A549 (cell line): Measurements from ENCODE around the gene ZNF200. TPM values are rescaled to one million over a fixed set of nuclear protein-coding genes. Genes with fewer than 3 reads are reported as not detected.

Experiments used
- ATAC-seq, 2 experiments: fragments of 200-7000 bp in 1 of 2; fragments of >200 bp in 1 of 2; cut with Nextera tagmentation in 1 of 2; cut with Tn5 transposase in 1 of 2; 3 replicates each; pipeline versions ENCODE4 v1.8.0 to v1.9.1; 2018 to 2020; ENCODE audit warnings: mild to moderate bottlenecking in 1 of 2, moderate library complexity in 1 of 2
- CTCF ChIA-PET: fragments of 300-600 bp; sonication (Branson Sonifier 250); formaldehyde crosslinking; extraction: SDS; loops from one replicate; lab custom pipeline; 2021; ENCODE audit warnings: antibody characterized with exemption, inconsistent platforms; lab: Yijun Ruan, JAX
- POLR2A ChIA-PET: fragments of 350-600 bp; formaldehyde crosslinking; extraction: SDS; loops from one replicate; lab custom pipeline; 2021; ENCODE audit warnings: antibody characterized with exemption, inconsistent platforms; lab: Yijun Ruan, JAX
- DNase-seq, 2 experiments: peaks; one replicate each; pipeline versions ENCODE4 v3.0.0 to v3.0.0-alpha.2; 2011 to 2016; ENCODE audit warnings: low read depth in 1 of 2, low spot score in 1 of 2
- FAIRE-seq: peaks from 2 replicates; lab custom pipeline; 2011; peaks lifted over from hg19 to GRCh38; lab: Jason Lieb, UNC
- H3K27ac ChIP-seq, 2 experiments: fragments of >200 bp; sonication (Bioruptor Twin); formaldehyde crosslinking; 3 replicates each; pipeline ENCODE4 v1.5.1; 2016 to 2017
- H3K4me1 ChIP-seq: fragments of >200 bp; sonication (Bioruptor Twin); formaldehyde crosslinking; 3 replicates; pipeline ENCODE4 v1.6.1; 2016
- H3K4me2 ChIP-seq: fragments of >200 bp; sonication (Bioruptor Twin); formaldehyde crosslinking; 3 replicates; pipeline ENCODE4 v1.6.1; 2016
- H3K4me3 ChIP-seq: fragments of >200 bp; sonication (Bioruptor Twin); formaldehyde crosslinking; 3 replicates; pipeline ENCODE4 v1.5.1; 2016
- H3K9me3 ChIP-seq: fragments of >200 bp; sonication (Bioruptor Twin); formaldehyde crosslinking; 3 replicates; pipeline ENCODE4 v1.6.1; 2016
- BHLHE40 ChIP-seq: IDR thresholded peaks from 2 replicates; pipeline ENCODE4 v1.6.1; 2012; ENCODE audit warnings: low read depth, low read length, inconsistent platforms
- CBX2 ChIP-seq: fragments of 200-600 bp; sonication (generic); IDR thresholded peaks from 2 replicates; pipeline ENCODE4 v1.6.1; 2016; ENCODE audit warnings: low read depth, mild to moderate bottlenecking, borderline replicate concordance
- CHD2 ChIP-seq: fragments of 150-350 bp; IDR thresholded peaks from 2 replicates; pipeline ENCODE4 v1.6.1; 2014; ENCODE audit warnings: low read length; ENCODE audit not compliant: partially characterized antibody
- EHF ChIP-seq: fragments of 250-450 bp; sonication (Bioruptor Pico); IDR thresholded peaks from 2 replicates; pipeline ENCODE4 v1.5.0; 2020; ENCODE audit warnings: mild to moderate bottlenecking
- EHMT2 ChIP-seq: fragments of 200-600 bp; sonication (generic); IDR thresholded peaks from 2 replicates; pipeline ENCODE4 v1.6.1; 2016; ENCODE audit warnings: antibody characterized with exemption, low read depth, mild to moderate bottlenecking, moderate library complexity
- ESRRA ChIP-seq: fragments of 150-350 bp; IDR thresholded peaks from 2 replicates; pipeline ENCODE4 v1.6.1; 2014; ENCODE audit warnings: mild to moderate bottlenecking, low read length, borderline replicate concordance
- FOSB ChIP-seq: fragments of 250-450 bp; sonication (Bioruptor Pico); IDR thresholded peaks from 2 replicates; pipeline ENCODE4 v1.5.0; 2020; ENCODE audit warnings: mild to moderate bottlenecking, moderate library complexity
- FOSL2 ChIP-seq, 2 experiments: fragments of 450-650 bp in 1 of 2; fragments of >200 bp in 1 of 2; sonication (Bioruptor Twin) in 1 of 2; formaldehyde crosslinking; IDR thresholded peaks; 2 replicates each; pipeline versions ENCODE4 v1.5.0 to v1.6.1; 2016 to 2020; ENCODE audit warnings: mild to moderate bottlenecking in 1 of 2, moderate library complexity in 1 of 2
- GATA3 ChIP-seq: IDR thresholded peaks from 2 replicates; pipeline ENCODE4 v1.6.1; 2012; ENCODE audit warnings: borderline replicate concordance
- HES2 ChIP-seq: fragments of >200 bp; sonication (Bioruptor Twin); formaldehyde crosslinking; IDR thresholded peaks from 2 replicates; pipeline ENCODE4 v1.6.1; 2016
- HEYL ChIP-seq: fragments of 250-450 bp; sonication (Bioruptor Pico); IDR thresholded peaks from 2 replicates; pipeline ENCODE4 v1.8.0; 2021; ENCODE audit warnings: mild to moderate bottlenecking, moderate library complexity
- HMGXB4 ChIP-seq: fragments of 250-450 bp; sonication (Bioruptor Pico); IDR thresholded peaks from 2 replicates; pipeline ENCODE4 v1.5.0; 2021; ENCODE audit warnings: mild to moderate bottlenecking, moderate library complexity, borderline replicate concordance
- HOXA7 ChIP-seq: fragments of 250-450 bp; sonication (Bioruptor Pico); IDR thresholded peaks from 2 replicates; pipeline ENCODE4 v1.5.0; 2020; ENCODE audit warnings: mild to moderate bottlenecking, moderate library complexity
- HOXB13 ChIP-seq: fragments of 250-450 bp; sonication (Bioruptor Pico); IDR thresholded peaks from 2 replicates; pipeline ENCODE4 v1.5.0; 2020; ENCODE audit warnings: low read depth, mild to moderate bottlenecking, moderate library complexity
- HOXB5 ChIP-seq: fragments of 250-450 bp; sonication (Bioruptor Pico); IDR thresholded peaks from 2 replicates; pipeline ENCODE4 v1.5.0; 2020; ENCODE audit warnings: mild to moderate bottlenecking, moderate library complexity
- KDM1A ChIP-seq: fragments of 200-600 bp; sonication (generic); IDR thresholded peaks from 2 replicates; pipeline ENCODE4 v1.6.1; 2016; ENCODE audit warnings: low read depth, mild to moderate bottlenecking
- KDM5A ChIP-seq: fragments of 200-600 bp; sonication (generic); IDR thresholded peaks from 2 replicates; pipeline ENCODE4 v1.6.1; 2016; ENCODE audit warnings: antibody characterized with exemption, mild to moderate bottlenecking
- MAZ ChIP-seq: fragments of 150-350 bp; IDR thresholded peaks from 2 replicates; pipeline ENCODE4 v1.6.1; 2014; ENCODE audit warnings: antibody characterized with exemption, low read depth, low read length, borderline replicate concordance
- NFE2L2 ChIP-seq: fragments of 150-350 bp; conservative IDR thresholded peaks from 2 replicates; pipeline ENCODE4 v1.6.1; 2014; ENCODE audit warnings: low read length
- PBX3 ChIP-seq: IDR thresholded peaks from 2 replicates; pipeline ENCODE4 v1.6.1; 2012
- PHF8 ChIP-seq: fragments of 200-600 bp; sonication (generic); IDR thresholded peaks from 2 replicates; pipeline ENCODE4 v1.6.1; 2016; ENCODE audit warnings: low read depth, mild to moderate bottlenecking, antibody characterized with exemption, moderate library complexity, borderline replicate concordance
- RARB ChIP-seq: fragments of 250-450 bp; sonication (Bioruptor Pico); IDR thresholded peaks from 2 replicates; pipeline ENCODE4 v1.8.0; 2021; ENCODE audit warnings: mild to moderate bottlenecking, moderate library complexity
- REST ChIP-seq: fragments of 200-600 bp; sonication (generic); IDR thresholded peaks from 2 replicates; pipeline ENCODE4 v1.6.1; 2016; ENCODE audit warnings: antibody characterized with exemption, mild to moderate bottlenecking, moderate library complexity
- RFX5 ChIP-seq: fragments of 450-650 bp; IDR thresholded peaks from 2 replicates; pipeline ENCODE4 v1.7.1; 2014; ENCODE audit warnings: antibody characterized with exemption, mild to moderate bottlenecking, moderate library complexity
- ZC3H11A ChIP-seq: fragments of 450-650 bp; IDR thresholded peaks from 2 replicates; pipeline ENCODE4 v1.6.1; 2014; ENCODE audit warnings: antibody characterized with exemption, mild to moderate bottlenecking
- ZSCAN20 ChIP-seq: fragments of 250-450 bp; sonication (Bioruptor Pico); IDR thresholded peaks from 2 replicates; pipeline ENCODE4 v1.8.0; 2022; ENCODE audit warnings: mild to moderate bottlenecking, moderate library complexity
- WGBS: methylation state at CpG from one replicate; pipeline ENCODE4 v1.1.6; 2017; ENCODE audit errors: missing lambda C conversion rate; 5-methylcytosine and 5-hydroxymethylcytosine counted together
- polyA plus RNA-seq, 4 experiments: library from polyadenylated mRNA; depleted of rRNA in 3 of 4; stranded (reverse); fragments of >200 nt; fragmentation: RNase III in 1 of 4; extraction: RNeasy Plus Mini Kit Qiagen cat#74134 plus additional on column Dnase treatment in 1 of 4; gene quantifications; 2 replicates in 3 of 4; 3 replicates in 1 of 4; pipeline ENCODE4 v1.2.3, GENCODE V29; 2011 to 2017
- TF ChIP-seq, protein P1 (sequence below): IDR thresholded peaks from 2 replicates; pipeline ENCODE4 v1.6.1; 2012
- TF ChIP-seq, protein P2 (sequence below): fragments of 450-650 bp; IDR thresholded peaks from 2 replicates; pipeline ENCODE4 v1.6.1; 2014; ENCODE audit warnings: antibody characterized with exemption

The ZNF200 gene
- polyA plus RNA-seq, 2 of the 4 experiments (the other 2 are of a cell fraction): 6.9 to 7.5 TPM

DNA sequence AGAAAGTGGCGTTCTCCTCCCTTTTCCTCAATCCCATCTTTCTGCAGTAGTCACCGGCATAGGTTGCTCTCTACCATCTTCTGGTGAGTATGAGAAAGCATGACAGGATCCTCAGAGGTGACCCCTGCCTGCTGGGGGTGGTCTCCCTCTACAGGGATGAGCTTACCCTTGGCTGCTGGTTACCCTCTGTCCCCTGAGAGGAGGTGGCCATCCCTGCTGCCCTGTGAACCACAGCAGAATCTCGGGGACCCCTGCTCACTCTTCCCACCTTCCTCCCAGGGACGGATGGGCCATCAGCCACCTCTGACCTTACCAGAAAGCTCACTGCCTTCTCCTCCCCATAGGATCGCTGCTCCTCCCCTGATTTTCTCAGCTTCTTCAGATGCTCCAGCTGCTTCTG is 13.6 kb upstream of the ZNF200 start:
- H3K4me1 ChIP-seq: no peaks in the 10 kb centered on the region
- TF ChIP-seq EHF (CRISPR knock-in tag) (no peak), ZSCAN20 (no peak), PHF8 (no peak), FOSB (CRISPR knock-in tag) (no peak), HOXB5 (no peak), HOXB13 (CRISPR knock-in tag) (no peak), BHLHE40 (no peak), CHD2 (no peak), RARB (CRISPR knock-in tag) (no peak), RFX5 (no peak)
- WGBS: 51% methylated on average over 5 of the region's 5 CpGs
- ChIA-PET POLR2A (no interaction called here), CTCF (no interaction called here)
- no peak overlapping the region for H3K4me2 ChIP-seq
- no peak overlapping the region for H3K4me3 ChIP-seq
- H3K27ac ChIP-seq: no peak overlapping the region
- ATAC-seq: no peak
- no peak for DNase-seq
- H3K9me3 ChIP-seq: no peaks in the 10 kb centered on the region
- FAIRE-seq: no peak

DNA sequence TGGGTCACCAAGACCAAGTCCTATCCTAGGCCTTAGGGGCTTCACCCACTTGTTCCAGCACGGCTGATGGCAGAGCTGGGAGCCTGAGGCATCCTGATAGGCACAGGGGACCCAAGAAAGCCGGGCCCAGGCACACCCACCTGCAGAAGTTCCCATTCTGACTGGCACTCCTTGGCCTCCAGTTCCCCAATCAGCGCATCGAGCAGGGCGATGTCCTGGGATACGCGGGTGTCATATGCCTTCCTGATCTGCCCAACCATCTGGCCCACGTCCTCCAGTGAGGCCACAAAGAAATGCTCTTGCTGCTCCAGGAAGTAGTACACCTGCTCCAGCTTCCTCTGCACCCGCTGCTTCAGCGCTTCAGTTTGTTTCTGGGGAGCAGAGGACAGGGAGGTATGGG is 11.9 kb upstream of the ZNF200 start:
- DNase-seq (no peak), ATAC-seq (no peak)
- no peak overlapping the region for H3K4me2 ChIP-seq
- 84% methylated on average over 9 of the region's 10 CpGs for WGBS
- H3K9me3 ChIP-seq: no peaks in the 10 kb centered on the region
- no peaks in the 10 kb centered on the region for H3K4me1 ChIP-seq
- no peak overlapping the region for H3K27ac ChIP-seq
- POLR2A ChIA-PET: no interaction called here
- TF ChIP-seq ESRRA (no peak), NFE2L2 (no peak), CBX2 (no peak), HEYL (CRISPR knock-in tag) (no peak), HOXA7 (no peak), ZC3H11A (no peak), EHMT2 (no peak), HMGXB4 (CRISPR knock-in tag) (no peak), GATA3 (no peak), KDM5A (no peak)
- TF ChIP-seq, protein P1, sequence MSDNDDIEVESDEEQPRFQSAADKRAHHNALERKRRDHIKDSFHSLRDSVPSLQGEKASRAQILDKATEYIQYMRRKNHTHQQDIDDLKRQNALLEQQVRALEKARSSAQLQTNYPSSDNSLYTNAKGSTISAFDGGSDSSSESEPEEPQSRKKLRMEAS: no peak
- TF ChIP-seq, all 56 proteins: peak for 0
- FAIRE-seq: no peak
- CTCF ChIA-PET: interaction anchor here (1.1 kb wide), 1 partner anchor 20 kb away, joined by 3 read pairs; no protein-coding TSS in a partner anchor
- no peak overlapping the region for H3K4me3 ChIP-seq

GRCh38 chr16:3246002-3246401 is 11.0 kb upstream of the ZNF200 start:
- ChIA-PET POLR2A (no interaction called here), CTCF (interaction anchor here (0.6 to 1.2 kb wide), 2 partner anchors 9 to 12 kb away, joined by 3 to 4 read pairs; no protein-coding TSS in a partner anchor)
- H3K9me3 ChIP-seq: no peaks in the 10 kb centered on the region
- H3K4me1 ChIP-seq: no peaks in the 10 kb centered on the region
- FAIRE-seq (no peak), ATAC-seq (peak; percentile 30 to 31; a peak in 2 of 6 replicates), DNase-seq (no peak)
- 57% methylated on average over 7 of the region's 7 CpGs for WGBS
- no peak overlapping the region for H3K4me3 ChIP-seq
- no peak overlapping the region for H3K4me2 ChIP-seq
- H3K27ac ChIP-seq: no peak overlapping the region
- TF ChIP-seq HES2 (no peak), HOXA7 (no peak), HOXB13 (CRISPR knock-in tag) (no peak), MAZ (no peak), RARB (CRISPR knock-in tag) (no peak), PBX3 (no peak), KDM1A (no peak), FOSL2 (IDR thresholded peaks at IDR 0.05) (no peak), FOSL2 (CRISPR knock-in tag; IDR thresholded peaks at IDR 0.05) (no peak), REST (no peak)
- TF ChIP-seq, protein P2, sequence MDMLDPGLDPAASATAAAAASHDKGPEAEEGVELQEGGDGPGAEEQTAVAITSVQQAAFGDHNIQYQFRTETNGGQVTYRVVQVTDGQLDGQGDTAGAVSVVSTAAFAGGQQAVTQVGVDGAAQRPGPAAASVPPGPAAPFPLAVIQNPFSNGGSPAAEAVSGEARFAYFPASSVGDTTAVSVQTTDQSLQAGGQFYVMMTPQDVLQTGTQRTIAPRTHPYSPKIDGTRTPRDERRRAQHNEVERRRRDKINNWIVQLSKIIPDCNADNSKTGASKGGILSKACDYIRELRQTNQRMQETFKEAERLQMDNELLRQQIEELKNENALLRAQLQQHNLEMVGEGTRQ: no peak
